ENCODE data around the gene LRP1.

DNA sequence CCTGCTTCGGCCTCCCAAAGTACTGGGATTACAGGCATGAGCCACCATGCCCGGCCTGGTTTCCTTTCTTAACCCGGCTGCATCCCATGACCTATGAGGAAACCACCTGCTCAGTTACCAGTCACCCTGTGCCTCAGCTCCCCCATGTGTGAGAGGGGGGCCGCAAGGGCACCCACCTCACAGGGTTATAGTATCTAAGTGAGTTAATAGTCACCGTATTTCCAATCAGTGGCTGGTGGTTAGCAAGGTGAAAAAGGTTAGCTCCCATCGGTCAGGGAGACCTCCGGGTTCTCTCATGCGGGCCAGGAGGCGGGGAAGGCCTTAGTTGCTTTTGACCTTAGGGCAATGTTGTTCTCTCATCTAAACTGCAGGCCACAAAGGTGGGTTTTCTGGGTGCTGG, 6.7 kb downstream of the LRP1 start:
- TF ChIP-seq, protein P1, sequence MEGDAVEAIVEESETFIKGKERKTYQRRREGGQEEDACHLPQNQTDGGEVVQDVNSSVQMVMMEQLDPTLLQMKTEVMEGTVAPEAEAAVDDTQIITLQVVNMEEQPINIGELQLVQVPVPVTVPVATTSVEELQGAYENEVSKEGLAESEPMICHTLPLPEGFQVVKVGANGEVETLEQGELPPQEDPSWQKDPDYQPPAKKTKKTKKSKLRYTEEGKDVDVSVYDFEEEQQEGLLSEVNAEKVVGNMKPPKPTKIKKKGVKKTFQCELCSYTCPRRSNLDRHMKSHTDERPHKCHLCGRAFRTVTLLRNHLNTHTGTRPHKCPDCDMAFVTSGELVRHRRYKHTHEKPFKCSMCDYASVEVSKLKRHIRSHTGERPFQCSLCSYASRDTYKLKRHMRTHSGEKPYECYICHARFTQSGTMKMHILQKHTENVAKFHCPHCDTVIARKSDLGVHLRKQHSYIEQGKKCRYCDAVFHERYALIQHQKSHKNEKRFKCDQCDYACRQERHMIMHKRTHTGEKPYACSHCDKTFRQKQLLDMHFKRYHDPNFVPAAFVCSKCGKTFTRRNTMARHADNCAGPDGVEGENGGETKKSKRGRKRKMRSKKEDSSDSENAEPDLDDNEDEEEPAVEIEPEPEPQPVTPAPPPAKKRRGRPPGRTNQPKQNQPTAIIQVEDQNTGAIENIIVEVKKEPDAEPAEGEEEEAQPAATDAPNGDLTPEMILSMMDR (conservative IDR thresholded peaks at IDR 0.05; ENCODE audit: low read depth, low read length), result no peak
- TF ChIP-seq CEBPB (IDR thresholded peaks at IDR 0.05; ENCODE audit: low read depth, low read length) (no peak), RCOR1 (IDR thresholded peaks at IDR 0.05; ENCODE audit: insufficient replicate concordance, low read length) (no peak)

Measured in IMR-90 (cell line).